Neural cell (in vitro differentiated cells): ENCODE measurements around the gene TEX14.

Source experiments
- CTCF ChIP-seq: fragments of 450-650 bp; IDR thresholded peaks from 2 replicates; pipeline ENCODE4 v1.5.1; 2014; ENCODE audit warnings: antibody characterized with exemption, mild to moderate bottlenecking, moderate library complexity; ENCODE audit not compliant: poor library complexity, severe bottlenecking
- EP300 ChIP-seq: fragments of 450-650 bp; conservative IDR thresholded peaks from 2 replicates; pipeline ENCODE4 v1.6.1; 2014; ENCODE audit warnings: antibody characterized with exemption, mild to moderate bottlenecking, moderate library complexity; ENCODE audit not compliant: poor library complexity, severe bottlenecking
- EZH2 ChIP-seq: fragments of 200-600, 300-800 bp; shearing (Covaris generic), sonication (generic); IDR thresholded peaks from 2 replicates; pipeline ENCODE4 v1.6.1; 2014; ENCODE audit warnings: antibody characterized with exemption, low read length, borderline replicate concordance, mild to moderate bottlenecking; ENCODE audit not compliant: insufficient read depth, poor library complexity, severe bottlenecking
- MXI1 ChIP-seq: fragments of 450-650 bp; conservative IDR thresholded peaks from 2 replicates; pipeline ENCODE4 v1.6.1; 2014; ENCODE audit warnings: antibody characterized with exemption, mild to moderate bottlenecking; ENCODE audit not compliant: poor library complexity, severe bottlenecking
- POLR2AphosphoS5 ChIP-seq: IDR thresholded peaks from 2 replicates; pipeline ENCODE4 v1.6.1; 2012
- RAD21 ChIP-seq: fragments of 450-650 bp; conservative IDR thresholded peaks from 2 replicates; pipeline ENCODE4 v1.6.1; 2014; ENCODE audit warnings: antibody characterized with exemption, mild to moderate bottlenecking, moderate library complexity
- REST ChIP-seq: IDR thresholded peaks from 2 replicates; pipeline ENCODE4 v1.6.1; 2012; ENCODE audit warnings: borderline replicate concordance

DNA sequence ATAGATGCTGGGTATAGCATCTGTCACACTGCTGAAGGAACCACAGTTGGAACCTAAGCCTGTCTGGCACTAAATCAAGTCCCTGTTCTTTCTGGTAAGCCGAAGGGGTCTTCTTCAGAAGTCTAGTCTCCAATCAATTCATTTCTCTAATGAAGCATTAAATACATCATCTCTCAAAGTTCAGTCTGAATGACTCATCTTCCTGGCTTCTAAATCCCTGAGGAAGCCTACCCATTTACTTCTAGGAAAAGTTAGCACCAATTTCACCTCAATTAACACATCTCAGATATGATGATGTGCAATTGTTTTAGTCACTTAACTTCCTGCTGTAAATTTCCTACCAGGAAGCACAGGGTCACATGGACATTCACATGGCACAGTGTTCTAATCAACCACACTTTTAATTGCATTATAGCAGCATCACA, 49.9 kb downstream of the TEX14 start:
- no peak for TF ChIP-seq CTCF
- no peak for TF ChIP-seq RAD21
- no peak for TF ChIP-seq EZH2
- TF ChIP-seq EP300, result no peak
- no peak for TF ChIP-seq POLR2AphosphoS5
- no peak for TF ChIP-seq MXI1
- no peak for TF ChIP-seq REST
